Nephron (organoid): Measurements from ENCODE around the gene PRMT2.

Source experiments
- H3K27ac Mint-ChIP-seq, 3 experiments: 2 replicates each; pipeline ENCODE4 v1.8.0; 2020; ENCODE audit warnings: mixed read lengths in 3 of 3, mild to moderate bottlenecking in 2 of 3, moderate library complexity in 1 of 3
- H3K27me3 Mint-ChIP-seq: 2 replicates; pipeline ENCODE4 v1.8.0; 2021; ENCODE audit warnings: low read depth, mild to moderate bottlenecking, moderate library complexity, mixed read lengths
- H3K36me3 Mint-ChIP-seq: 2 replicates; pipeline ENCODE4 v1.8.0; 2020; ENCODE audit warnings: low read depth, mixed read lengths
- H3K4me1 Mint-ChIP-seq: 2 replicates; pipeline ENCODE4 v1.8.0; 2020; ENCODE audit warnings: mixed read lengths
- H3K4me3 Mint-ChIP-seq, 3 experiments: 2 replicates each; pipeline ENCODE4 v1.8.0; 2020; ENCODE audit warnings: mild to moderate bottlenecking in 3 of 3, mixed read lengths in 3 of 3, moderate library complexity in 2 of 3
- H3K9me3 Mint-ChIP-seq: 2 replicates; pipeline ENCODE4 v1.8.0; 2020; ENCODE audit warnings: mixed read lengths
- CTCF ChIP-seq, 3 experiments: fragments of 200-600 bp; sonication (generic); IDR thresholded peaks; one replicate each; pipeline ENCODE4 v1.5.0; 2021; ENCODE audit warnings: antibody characterized with exemption in 3 of 3; ENCODE audit not compliant: unreplicated experiment in 3 of 3

PRMT2 gene

GRCh38 chr21:46604975-46605766 lies 30.3 kb upstream of the PRMT2 start, which contains the start of gene S100B:
Gene S100B (minus strand): TSS chr21:46605082. CDS start chr21:46602415, 2,667 bp downstream.
- H3K27me3 Mint-ChIP-seq: peaks cover 10% of the 10 kb centered on the region
- TF ChIP-seq CTCF (IDR thresholded peaks at IDR 0.05; ENCODE audit: unreplicated experiment in 3 of 3): no peak
- H3K4me3 Mint-ChIP-seq: peak within 1 kb of the TSS in 2 of 3 experiments; percentile 43 to 46
- H3K9me3 Mint-ChIP-seq: peaks cover 5% of the 10 kb centered on the region
- H3K27ac Mint-ChIP-seq: peak within 1 kb of the TSS in 1 of 3 experiments; percentile 31
- peaks cover 27% of the 10 kb centered on the region for H3K4me1 Mint-ChIP-seq
- no peaks in the 10 kb centered on the region for H3K36me3 Mint-ChIP-seq

GRCh38 chr21:46605767-46606426 lies 29.6 kb upstream of the PRMT2 start:
- H3K27me3 Mint-ChIP-seq: peaks cover 8% of the 10 kb centered on the region

GRCh38 chr21:46606427-46606813 lies 29.1 kb upstream of the PRMT2 start:
- peaks cover 27% of the 10 kb centered on the region for H3K4me1 Mint-ChIP-seq

More at GRCh38 chr21:46605767-46606426, 29.6 kb upstream of the PRMT2 start:
- no peak for TF ChIP-seq CTCF (IDR thresholded peaks at IDR 0.05; ENCODE audit: unreplicated experiment in 3 of 3)
- Mint-ChIP-seq H3K36me3 (no peaks in the 10 kb centered on the region), H3K9me3 (peaks cover 5% of the 10 kb centered on the region), H3K4me3 (no peak overlapping the region), H3K27ac (no peak overlapping the region), H3K4me1 (peaks cover 27% of the 10 kb centered on the region)

GRCh38 chr21:46607636-46608035 lies 27.8 kb upstream of the PRMT2 start:
- Mint-ChIP-seq H3K27me3 (peaks cover 8% of the 10 kb centered on the region), H3K27ac (no peak overlapping the region), H3K9me3 (peaks cover 5% of the 10 kb centered on the region), H3K4me1 (peaks cover 17% of the 10 kb centered on the region), H3K4me3 (no peak overlapping the region), H3K36me3 (no peaks in the 10 kb centered on the region)
- TF ChIP-seq CTCF (IDR thresholded peaks at IDR 0.05; ENCODE audit: unreplicated experiment in 3 of 3): no peak

More at GRCh38 chr21:46606427-46606813, 29.1 kb upstream of the PRMT2 start:
- Mint-ChIP-seq H3K27me3 (peaks cover 8% of the 10 kb centered on the region), H3K27ac (no peak overlapping the region), H3K4me3 (no peak overlapping the region), H3K36me3 (no peaks in the 10 kb centered on the region), H3K9me3 (peaks cover 5% of the 10 kb centered on the region)
- TF ChIP-seq CTCF (IDR thresholded peaks at IDR 0.05; ENCODE audit: unreplicated experiment in 3 of 3): no peak

GRCh38 chr21:46608672-46609111 lies 26.8 kb upstream of the PRMT2 start:
- H3K4me1 Mint-ChIP-seq: peaks cover 11% of the 10 kb centered on the region
- H3K27me3 Mint-ChIP-seq: peaks cover 8% of the 10 kb centered on the region
- peaks cover 8% of the 10 kb centered on the region for H3K9me3 Mint-ChIP-seq
- no peak for TF ChIP-seq CTCF (IDR thresholded peaks at IDR 0.05; ENCODE audit: unreplicated experiment in 3 of 3)
- H3K36me3 Mint-ChIP-seq: no peaks in the 10 kb centered on the region
- no peak overlapping the region for H3K27ac Mint-ChIP-seq
- H3K4me3 Mint-ChIP-seq: no peak overlapping the region
